Measurements from ENCODE around the gene COPA. TPM values are rescaled to one million over a fixed set of nuclear protein-coding genes. Genes with fewer than 3 reads are reported as not detected.

COPA gene
- total RNA-seq, 1 experiment from 2014 or later = 118 TPM

DNA sequence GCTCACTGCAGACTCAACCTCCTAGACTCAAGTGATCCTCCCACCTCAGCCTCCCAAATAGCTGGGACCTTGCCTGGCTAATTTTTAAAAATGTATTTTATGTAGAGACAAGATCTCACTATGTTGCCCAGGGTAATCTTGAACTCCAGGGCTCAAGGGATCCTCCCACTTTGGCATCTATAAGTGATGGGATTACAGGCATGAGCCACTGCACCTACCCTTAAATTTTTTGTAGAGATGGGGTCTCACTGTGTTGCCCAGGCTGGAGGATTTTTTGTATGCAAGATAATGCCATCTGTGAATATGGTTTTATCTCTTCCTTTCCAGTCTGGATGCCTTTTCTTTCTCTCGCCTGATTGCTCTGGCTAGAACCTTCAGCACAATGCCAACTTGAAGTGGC lies 72.0 kb downstream of the COPA start:
- no peaks in the 10 kb centered on the region for H3K27me3 ChIP-seq (ENCODE audit: insufficient read depth, low read length)
- no peaks in the 10 kb centered on the region for H4K20me1 ChIP-seq (ENCODE audit: control insufficient read depth, insufficient read depth, insufficient read length)
- Mint-ChIP-seq H3K27me3 (ENCODE audit: low read depth) (peaks cover 15% of the 10 kb centered on the region), H3K4me3 (no peak overlapping the region), H3K27ac (no peak overlapping the region), H3K9me3 (peaks cover 0 to 2% of the 10 kb centered on the region in 2 experiments; a peak in 1 of 5 replicates), H3K36me3 (ENCODE audit: insufficient read depth in 1 of 3, low read depth in 3 of 3) (no peaks in the 10 kb centered on the region; a peak in 1 of 7 replicates), H3K4me1 (no peaks in the 10 kb centered on the region)
- no peak overlapping the region for H3K27ac ChIP-seq (ENCODE audit: insufficient read length, low read depth, low read length)
- H2BK15ac ChIP-seq (ENCODE audit: low read depth, low read length) = no peak overlapping the region
- TF ChIP-seq, protein P1, sequence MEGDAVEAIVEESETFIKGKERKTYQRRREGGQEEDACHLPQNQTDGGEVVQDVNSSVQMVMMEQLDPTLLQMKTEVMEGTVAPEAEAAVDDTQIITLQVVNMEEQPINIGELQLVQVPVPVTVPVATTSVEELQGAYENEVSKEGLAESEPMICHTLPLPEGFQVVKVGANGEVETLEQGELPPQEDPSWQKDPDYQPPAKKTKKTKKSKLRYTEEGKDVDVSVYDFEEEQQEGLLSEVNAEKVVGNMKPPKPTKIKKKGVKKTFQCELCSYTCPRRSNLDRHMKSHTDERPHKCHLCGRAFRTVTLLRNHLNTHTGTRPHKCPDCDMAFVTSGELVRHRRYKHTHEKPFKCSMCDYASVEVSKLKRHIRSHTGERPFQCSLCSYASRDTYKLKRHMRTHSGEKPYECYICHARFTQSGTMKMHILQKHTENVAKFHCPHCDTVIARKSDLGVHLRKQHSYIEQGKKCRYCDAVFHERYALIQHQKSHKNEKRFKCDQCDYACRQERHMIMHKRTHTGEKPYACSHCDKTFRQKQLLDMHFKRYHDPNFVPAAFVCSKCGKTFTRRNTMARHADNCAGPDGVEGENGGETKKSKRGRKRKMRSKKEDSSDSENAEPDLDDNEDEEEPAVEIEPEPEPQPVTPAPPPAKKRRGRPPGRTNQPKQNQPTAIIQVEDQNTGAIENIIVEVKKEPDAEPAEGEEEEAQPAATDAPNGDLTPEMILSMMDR (conservative IDR thresholded peaks at IDR 0.05) = no peak
- no peaks in the 10 kb centered on the region for H3K79me2 ChIP-seq (ENCODE audit: insufficient read depth, low read length)
- no peak overlapping the region for H3K23ac ChIP-seq (ENCODE audit: insufficient read length, low read depth, low read length)
- WGBS (ENCODE audit: extremely low coverage, insufficient read length, low lambda C conversion rate) = no CpG with 5 or more reads among the region's 1 CpG
- H3K4me2 ChIP-seq (ENCODE audit: insufficient read depth, insufficient read length, low read length) = no peak overlapping the region
- H3K4ac ChIP-seq (ENCODE audit: low read depth, low read length) = no peak overlapping the region
- H3K14ac ChIP-seq (ENCODE audit: insufficient read depth, low read length) = no peak overlapping the region
- H4K5ac ChIP-seq (ENCODE audit: insufficient read length, low read depth, low read length) = no peak overlapping the region
- DNase-seq = no peak
- H3K56ac ChIP-seq (ENCODE audit: insufficient read length, low read depth, low read length) = no peak overlapping the region
- H3K18ac ChIP-seq (ENCODE audit: insufficient read length, low read depth, low read length) = no peak overlapping the region
- H2BK20ac ChIP-seq (ENCODE audit: low read depth, low read length, poor library complexity, severe bottlenecking) = no peak overlapping the region
- H3K9ac ChIP-seq (ENCODE audit: extremely low read depth, insufficient read length, low read length) = no peak overlapping the region
- no peak overlapping the region for H2AFZ ChIP-seq (ENCODE audit: low read length)
- H2BK120ac ChIP-seq (ENCODE audit: low read depth, low read length, poor library complexity, severe bottlenecking) = no peak overlapping the region
- H4K8ac ChIP-seq (replicated peaks; ENCODE audit: insufficient read length, low read depth, low read length) = no peak overlapping the region
- H2AK5ac ChIP-seq (ENCODE audit: insufficient read length, low read length) = no peak overlapping the region
- H2BK5ac ChIP-seq (ENCODE audit: insufficient read length, low read length) = no peak overlapping the region
- no peaks in the 10 kb centered on the region for H3K9me3 ChIP-seq (ENCODE audit: control insufficient read depth, low read depth, low read length)
- no peak overlapping the region for H3T11ph ChIP-seq (ENCODE audit: low read length)
- H3K79me1 ChIP-seq (ENCODE audit: insufficient read depth, low read depth, low read length, poor library complexity, severe bottlenecking) = no peaks in the 10 kb centered on the region
- no peaks in the 10 kb centered on the region for H3K4me1 ChIP-seq (ENCODE audit: insufficient read depth, low read length)
- no peak overlapping the region for H2BK12ac ChIP-seq (ENCODE audit: insufficient read length, low read depth, low read length)
- H4K91ac ChIP-seq (ENCODE audit: insufficient read length, low read depth, low read length) = no peak overlapping the region
- H3K23me2 ChIP-seq (ENCODE audit: insufficient read length, low read depth, low read length, poor library complexity, severe bottlenecking) = no peaks in the 10 kb centered on the region

Data from H9 (cell line).